Hematopoietic multipotent progenitor cell treated with erythropoietin and hydrocortisone succinate and interleukin-3 and kit ligand, for 8 days (in vitro differentiated cells): ENCODE data around the gene CDC34.

Source experiments
- DNase-seq: peaks from one replicate; pipeline ENCODE4 v3.0.0-alpha.2; 2015

CDC34 gene

GRCh38 chr19:543910-544608, 12.5 kb downstream of the CDC34 start, which contains the start of gene GZMM:
GZMM (plus strand) TSS chr19:544053; CDS start chr19:544072, 19 bp downstream.
- no peak for DNase-seq

GRCh38 chr19:547117-547516, 15.6 kb downstream of the CDC34 start:
- no peak for DNase-seq

- DNase-seq = no peak
Measured at GRCh38 chr19:547836-548720, 16.5 kb downstream of the CDC34 start.

- no peak for DNase-seq
Measured at GRCh38 chr19:548886-549830, 17.6 kb downstream of the CDC34 start.

- no peak for DNase-seq
Measured at GRCh38 chr19:554817-555216, 23.3 kb downstream of the CDC34 start.

GRCh38 chr19:555474-555808, 23.9 kb downstream of the CDC34 start:
- no peak for DNase-seq

- DNase-seq = no peak
Measured at GRCh38 chr19:556611-557382, 25.2 kb downstream of the CDC34 start.

- DNase-seq = no peak
Measured at GRCh38 chr19:558770-559439, 27.3 kb downstream of the CDC34 start.

- no peak for DNase-seq
Measured at GRCh38 chr19:560121-560520, 28.6 kb downstream of the CDC34 start.

- no peak for DNase-seq
Measured at GRCh38 chr19:566403-566802, 34.8 kb downstream of the CDC34 start.

GRCh38 chr19:566844-567243, 35.3 kb downstream of the CDC34 start:
- no peak for DNase-seq

GRCh38 chr19:567296-567900, 35.8 kb downstream of the CDC34 start:
- DNase-seq = no peak

- DNase-seq = no peak
Measured at GRCh38 chr19:570251-570686, 38.7 kb downstream of the CDC34 start.

GRCh38 chr19:570937-571565, 39.5 kb downstream of the CDC34 start:
- peak; percentile 78 for DNase-seq

- DNase-seq = peak; percentile 79
Measured at GRCh38 chr19:571566-571974, 40.0 kb downstream of the CDC34 start.

GRCh38 chr19:572140-572742, 40.7 kb downstream of the CDC34 start, which contains the start of gene BSG:
BSG (plus strand) TSS chr19:572596; CDS start chr19:572635, 39 bp downstream.
- DNase-seq = peak; percentile 99

GRCh38 chr19:572743-573518, 41.4 kb downstream of the CDC34 start:
- peak; percentile 44 for DNase-seq

GRCh38 chr19:573519-573825, 41.9 kb downstream of the CDC34 start:
- no peak for DNase-seq
